GM19324 (cell line): Measurements from ENCODE around the gene EXOC3L4.

Experiments used
- ATAC-seq: cut with Tn5 transposase; IDR thresholded peaks from one replicate; pipeline ENCODE4 v1.9.1; 2021; ENCODE audit warnings: mild to moderate bottlenecking, moderate library complexity; ENCODE audit not compliant: unreplicated experiment, low FRiP score

Gene EXOC3L4

DNA sequence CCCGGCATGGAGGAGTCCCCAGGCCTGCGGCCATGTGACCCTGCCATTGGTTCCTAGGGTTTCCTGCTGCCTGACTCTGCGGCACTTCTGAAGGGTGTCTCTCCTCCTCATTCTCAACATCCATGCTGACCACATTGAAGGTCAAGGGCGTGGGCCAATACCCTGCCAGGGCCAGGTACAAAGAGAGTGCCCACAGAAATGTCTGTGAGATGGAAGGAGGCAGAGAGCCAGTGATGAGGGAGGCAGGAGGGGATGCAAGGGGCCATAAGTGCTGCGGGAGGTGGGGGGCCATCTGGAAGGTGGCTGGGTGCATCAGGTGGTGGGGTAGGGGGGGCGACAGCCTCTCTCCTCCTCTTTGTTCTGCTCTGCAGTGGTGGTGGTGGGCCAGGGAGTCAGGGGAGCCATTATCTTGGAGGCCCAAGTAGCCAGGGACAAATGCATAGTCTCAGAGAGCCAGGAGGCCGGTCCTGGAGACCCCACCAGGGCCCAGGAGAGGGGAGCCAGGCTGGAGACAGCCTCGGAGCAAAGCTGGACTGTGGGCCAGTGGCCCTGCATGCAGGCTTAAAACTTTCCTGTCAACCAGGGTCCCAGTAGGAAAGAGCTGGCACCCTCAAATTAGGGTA is 24.2 kb upstream of the EXOC3L4 start:
- ATAC-seq = no peak

DNA sequence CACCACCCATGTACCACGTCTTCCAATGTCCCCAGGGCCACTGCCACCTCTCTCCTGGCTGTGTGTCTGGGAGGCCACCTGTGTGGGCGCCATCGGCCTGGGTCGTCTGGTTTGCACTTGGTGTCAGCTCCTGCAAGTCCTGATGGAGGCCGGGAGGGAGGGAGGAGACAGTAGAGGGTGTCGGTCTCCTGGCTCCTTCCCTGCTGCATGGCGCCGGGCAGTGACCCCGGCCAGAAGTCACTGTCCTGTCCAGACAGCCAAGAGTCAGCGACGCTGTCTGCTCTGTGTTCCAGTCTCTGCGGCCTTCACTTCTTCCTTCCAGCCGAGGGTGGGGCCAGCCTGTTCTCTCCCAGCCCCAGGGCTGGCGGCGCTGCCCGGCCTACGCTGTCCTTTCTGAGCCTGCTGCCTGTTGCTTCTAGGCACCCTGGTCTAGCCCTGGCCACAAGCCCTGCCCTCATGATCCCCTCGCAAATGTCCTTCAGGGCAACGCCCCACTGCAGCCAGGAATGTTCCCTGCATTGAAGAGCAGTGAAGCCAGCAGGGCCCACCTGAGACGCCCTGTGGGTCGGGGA is 23.5 kb upstream of the EXOC3L4 start:
- no peak for ATAC-seq

DNA sequence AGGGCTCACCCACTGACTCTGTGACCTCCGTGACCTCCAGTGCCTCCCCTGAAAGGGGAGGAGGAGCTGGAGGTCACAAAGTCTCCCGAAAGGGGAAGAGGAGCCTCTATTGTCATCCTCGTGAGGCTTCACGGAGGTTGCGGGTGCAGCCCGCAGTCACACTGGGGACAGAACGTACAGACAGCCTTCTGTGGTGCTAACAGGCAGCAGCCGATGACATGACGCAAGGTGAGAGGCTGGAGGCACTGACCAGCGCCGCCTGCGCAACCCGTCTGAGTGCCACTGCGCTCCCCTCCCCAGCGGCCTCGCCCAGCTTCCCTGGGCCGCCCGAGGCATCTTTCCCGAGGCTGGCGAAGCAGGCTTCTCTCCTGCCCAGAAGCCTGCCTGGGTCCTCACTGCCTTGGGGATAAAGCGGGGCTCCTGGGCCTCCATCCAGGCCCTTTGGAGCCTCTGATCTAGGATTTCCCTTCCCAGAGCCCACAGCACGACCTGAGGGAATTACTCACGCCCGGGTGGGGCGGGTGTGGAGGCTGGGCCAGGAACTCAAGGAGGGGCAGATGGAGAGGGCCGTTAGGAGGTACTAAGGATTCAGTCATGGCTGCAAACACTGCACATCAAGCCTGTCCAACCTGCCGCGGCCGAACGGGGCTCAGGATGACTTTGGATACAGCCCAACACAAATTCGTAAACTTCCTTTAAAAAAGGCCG is 22.8 kb upstream of the EXOC3L4 start:
- no peak for ATAC-seq

DNA sequence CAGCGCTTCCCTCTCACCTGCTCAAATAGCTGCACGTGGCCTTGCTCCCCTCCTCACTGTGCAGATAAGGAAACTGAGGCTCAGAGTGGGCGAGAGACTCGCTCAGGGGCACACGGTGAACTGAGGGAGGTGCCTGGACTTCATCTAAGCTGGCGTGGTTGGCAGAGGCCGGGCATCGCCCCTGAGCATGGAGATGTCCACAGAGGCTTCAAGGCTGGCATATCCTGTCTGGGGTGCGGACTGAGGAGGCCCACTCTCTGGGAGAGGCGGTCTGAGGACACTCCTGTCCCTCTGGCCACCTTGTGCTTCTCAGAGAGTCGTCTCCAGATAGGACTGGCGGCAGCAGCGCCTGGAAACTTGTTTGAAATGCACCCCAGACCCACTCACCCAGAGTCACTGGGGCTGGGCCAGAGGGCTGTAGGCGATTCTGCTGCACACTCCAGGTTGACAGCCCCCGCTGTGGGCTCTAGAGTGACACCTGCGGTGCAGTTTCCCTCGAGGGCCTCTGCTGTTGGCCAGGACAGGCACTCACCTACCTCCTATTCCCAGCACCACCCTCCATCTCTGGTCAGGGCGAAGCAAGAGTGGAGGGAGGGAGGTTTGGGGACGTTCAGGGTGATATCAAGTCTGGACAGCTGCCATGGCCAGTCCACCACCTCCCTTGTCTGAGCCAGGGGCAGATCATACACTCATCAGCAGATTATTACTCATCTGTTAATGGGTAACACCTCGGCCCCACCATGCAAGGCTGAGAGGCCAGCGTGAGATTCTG is 21.7 kb upstream of the EXOC3L4 start:
- no peak for ATAC-seq

DNA sequence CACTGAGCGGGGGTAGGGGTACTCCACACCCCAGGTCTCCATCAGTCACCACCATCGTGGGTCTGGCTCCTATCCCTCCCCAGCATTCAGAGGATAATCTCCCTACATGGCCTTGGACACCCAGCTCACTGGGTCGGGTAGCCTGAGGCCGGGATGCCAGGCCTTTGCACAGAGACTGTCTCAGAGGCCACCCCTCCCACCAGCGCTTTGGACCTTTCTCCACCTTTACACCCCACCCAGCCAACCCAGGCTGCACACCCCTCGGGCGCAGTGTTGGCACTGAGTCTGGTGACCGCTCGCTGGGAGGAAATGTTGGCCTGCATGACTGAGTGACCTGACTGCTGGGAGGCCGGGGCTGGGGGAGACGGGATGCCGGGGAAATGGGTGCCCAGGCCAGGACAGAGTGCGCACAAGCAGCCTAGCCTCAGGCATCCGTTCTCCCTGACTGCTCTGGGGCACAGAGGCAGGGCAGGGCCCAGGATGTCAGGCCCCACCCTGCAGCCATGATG is 21.1 kb upstream of the EXOC3L4 start:
- no peak for ATAC-seq

DNA sequence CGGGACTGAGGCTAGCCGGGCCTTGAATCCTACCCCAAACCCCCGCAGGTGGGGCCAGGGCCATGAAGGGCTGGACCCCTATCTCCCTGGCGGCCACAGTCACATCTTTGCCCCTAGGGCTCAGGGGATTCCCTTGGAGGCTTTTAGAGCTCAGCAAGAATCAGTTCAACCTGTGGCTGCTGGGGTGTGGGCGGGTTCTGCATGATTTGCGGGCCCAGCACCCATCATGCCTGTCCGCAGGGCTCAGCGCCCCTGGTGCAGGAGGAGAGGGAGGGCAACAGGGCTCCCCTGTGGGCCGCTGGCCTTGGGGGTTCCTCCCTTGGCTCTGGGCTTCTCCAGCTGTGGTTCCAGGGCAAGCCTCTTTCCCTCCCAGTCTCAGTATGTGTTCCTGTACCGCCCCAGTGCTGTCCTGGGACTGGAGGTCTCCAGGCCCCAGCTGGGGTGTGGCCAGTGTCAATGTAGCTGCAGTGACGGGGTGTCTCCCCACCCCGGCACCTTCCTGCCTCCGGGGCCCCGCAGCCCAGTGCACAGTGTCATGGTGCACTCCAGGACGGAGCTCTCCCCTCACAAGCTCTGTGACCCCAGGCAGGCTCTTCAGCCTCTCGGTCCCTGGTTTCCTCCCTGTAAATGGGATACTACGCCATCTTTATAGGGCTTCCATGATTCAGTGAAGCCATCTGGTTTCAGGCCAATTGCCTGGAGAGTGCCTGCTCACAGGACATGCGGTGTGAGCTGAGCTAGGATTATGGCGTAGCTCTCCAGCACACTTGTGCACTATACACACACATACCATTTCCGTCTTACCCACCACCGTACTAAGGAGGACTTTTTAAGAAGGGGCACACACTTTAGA is 20.4 kb upstream of the EXOC3L4 start:
- ATAC-seq = no peak

DNA sequence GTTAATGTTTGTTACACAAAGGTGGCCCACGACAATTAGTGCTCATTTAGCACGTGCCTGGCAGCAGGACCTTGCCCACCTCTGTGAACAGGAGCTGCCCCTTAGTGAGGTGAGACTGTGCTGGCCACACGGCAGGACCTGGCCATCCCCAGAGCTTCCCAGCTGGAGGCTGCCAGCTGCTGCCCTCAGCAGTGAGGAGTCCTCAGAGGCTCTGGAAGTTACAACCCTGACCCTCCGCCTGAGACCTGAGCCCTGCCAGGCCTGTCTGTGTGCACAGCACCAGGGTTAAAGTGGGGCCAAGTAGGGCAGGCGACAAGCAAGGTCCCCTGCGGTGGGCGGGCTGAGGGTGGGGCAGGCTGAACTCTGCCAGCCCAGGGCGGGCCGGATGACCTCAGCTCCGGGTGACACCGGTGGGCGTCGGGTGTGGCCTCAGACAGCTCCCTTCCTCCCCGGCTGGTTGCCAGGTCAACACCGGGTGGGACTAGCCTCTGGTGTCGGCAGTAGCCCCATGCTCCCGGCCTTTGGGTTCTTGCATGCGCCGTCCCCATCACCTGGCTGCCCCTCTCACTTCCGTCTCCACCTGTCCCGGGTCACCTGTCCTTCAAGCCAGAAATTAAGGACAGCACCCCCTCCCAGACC is 19.7 kb upstream of the EXOC3L4 start:
- ATAC-seq = no peak

DNA sequence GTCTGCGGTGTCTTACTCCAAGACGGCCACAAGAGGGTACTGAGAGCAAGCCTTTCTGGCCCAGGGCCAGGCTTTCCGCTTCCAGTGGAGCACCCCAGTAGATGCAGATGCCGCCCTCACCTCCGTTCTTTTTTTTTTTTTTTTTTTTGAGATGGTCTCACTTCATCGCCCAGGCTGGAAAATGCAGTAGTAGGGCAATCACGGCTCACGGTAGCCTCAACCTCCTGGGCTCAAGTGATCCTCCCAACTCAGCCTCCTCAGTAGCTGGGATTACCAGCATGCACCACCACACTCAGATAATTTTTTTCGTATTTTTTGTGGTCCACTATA is 16.1 kb upstream of the EXOC3L4 start:
- no peak for ATAC-seq

DNA sequence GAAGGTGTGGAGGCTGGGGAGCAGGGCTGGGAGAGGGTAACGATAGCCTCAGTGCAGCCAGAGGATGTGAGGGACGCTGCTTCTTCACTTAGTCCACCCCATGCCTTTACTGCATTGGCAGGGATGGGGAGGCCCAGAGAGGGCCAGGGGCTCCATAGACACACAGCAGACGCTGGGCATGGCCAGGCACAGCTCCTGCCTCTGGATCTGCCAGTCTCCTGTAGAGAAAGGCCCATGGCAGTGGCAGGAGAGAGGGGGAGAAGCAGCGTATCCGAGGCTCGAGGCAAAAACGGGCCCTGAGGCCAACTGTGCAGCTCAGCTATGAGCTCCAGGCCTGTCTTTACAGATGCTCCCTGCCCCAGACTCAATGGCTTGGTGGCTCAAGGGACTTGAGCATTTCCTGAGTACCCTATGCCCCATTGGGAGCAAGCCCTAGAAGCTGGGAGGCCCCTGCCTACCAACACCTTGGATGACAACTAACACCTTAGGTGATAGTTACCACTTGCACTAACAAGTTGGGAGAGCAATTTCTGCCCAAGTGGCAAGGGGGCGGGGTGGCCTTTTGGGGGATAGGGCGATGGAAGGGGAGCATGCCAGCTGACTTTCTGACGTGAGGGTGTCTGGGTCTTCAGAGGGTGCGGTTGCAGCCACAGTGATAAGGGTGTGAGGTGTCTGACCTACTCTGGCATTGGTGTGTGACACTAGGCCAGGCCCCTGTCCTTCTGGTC is 15.5 kb upstream of the EXOC3L4 start:
- ATAC-seq = no peak

DNA sequence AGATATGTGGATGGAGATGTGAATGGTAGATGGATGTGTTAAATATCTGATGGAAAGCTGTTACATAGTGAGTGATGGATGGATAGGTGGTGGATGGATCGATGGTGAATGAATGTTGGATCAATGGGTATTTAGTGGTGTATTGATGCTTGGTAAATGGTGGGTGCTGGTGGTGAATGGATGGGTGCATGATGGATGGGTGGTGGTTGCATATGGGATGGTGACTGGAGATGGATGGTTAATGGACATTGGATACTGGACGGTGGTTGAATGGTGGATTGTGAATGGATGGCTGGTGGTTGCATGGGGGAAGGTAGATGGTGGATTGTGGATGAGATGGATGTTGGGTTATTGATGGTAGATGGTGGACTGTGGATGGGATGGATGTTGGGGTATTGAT is 12.6 kb upstream of the EXOC3L4 start:
- ATAC-seq = no peak

DNA sequence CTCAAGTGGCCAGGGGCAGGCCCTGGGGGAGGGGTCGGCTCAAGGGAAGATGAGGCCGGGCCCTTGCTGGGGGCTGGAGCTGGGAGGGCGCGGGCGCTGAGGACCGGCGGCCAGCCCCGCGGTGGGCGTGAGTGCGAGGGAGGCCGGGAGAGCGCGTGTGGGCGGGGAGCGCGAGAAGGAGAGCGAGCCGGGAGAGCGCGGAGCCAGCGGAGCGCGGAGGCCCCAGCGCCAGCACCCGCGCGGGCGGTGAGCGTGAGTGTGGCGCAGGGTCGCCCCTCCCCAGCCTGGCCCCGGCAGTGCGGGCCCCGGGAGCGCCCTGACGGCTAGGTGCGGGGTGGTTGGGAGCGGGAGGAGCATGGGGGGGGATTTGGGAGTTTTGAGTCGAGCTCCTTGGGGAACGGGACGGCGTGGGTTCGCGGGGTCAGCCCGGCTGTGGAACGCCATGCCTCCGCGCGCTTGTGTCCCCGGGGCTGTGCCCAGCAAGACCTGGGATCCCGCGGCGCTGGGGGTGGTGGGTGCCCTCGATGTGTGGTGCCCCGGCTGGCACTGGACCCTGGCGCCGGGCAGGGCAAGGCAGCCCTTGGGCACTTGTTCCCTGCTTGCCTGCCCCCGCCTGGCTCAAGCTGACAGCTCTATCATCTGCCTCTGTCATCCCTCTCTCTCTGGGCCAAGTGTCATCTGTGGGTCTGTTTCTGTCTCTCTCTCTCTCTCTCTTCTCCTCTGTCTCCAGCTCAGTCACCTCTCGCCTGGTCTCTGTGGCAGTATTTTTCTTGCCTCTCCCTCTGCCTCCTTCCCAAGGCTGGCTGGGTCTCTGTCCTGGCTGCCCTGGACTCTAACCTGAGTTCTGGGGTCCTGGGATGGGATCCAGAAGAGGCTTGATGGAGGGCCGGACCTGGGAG is 10.3 kb upstream of the EXOC3L4 start, which contains the start of gene LBHD2:
Gene LBHD2 (plus strand): TSS at position 190 of the 899 bp plus-strand sequence. CDS start 1,803 bp downstream, outside the sequence.
- no peak for ATAC-seq

DNA sequence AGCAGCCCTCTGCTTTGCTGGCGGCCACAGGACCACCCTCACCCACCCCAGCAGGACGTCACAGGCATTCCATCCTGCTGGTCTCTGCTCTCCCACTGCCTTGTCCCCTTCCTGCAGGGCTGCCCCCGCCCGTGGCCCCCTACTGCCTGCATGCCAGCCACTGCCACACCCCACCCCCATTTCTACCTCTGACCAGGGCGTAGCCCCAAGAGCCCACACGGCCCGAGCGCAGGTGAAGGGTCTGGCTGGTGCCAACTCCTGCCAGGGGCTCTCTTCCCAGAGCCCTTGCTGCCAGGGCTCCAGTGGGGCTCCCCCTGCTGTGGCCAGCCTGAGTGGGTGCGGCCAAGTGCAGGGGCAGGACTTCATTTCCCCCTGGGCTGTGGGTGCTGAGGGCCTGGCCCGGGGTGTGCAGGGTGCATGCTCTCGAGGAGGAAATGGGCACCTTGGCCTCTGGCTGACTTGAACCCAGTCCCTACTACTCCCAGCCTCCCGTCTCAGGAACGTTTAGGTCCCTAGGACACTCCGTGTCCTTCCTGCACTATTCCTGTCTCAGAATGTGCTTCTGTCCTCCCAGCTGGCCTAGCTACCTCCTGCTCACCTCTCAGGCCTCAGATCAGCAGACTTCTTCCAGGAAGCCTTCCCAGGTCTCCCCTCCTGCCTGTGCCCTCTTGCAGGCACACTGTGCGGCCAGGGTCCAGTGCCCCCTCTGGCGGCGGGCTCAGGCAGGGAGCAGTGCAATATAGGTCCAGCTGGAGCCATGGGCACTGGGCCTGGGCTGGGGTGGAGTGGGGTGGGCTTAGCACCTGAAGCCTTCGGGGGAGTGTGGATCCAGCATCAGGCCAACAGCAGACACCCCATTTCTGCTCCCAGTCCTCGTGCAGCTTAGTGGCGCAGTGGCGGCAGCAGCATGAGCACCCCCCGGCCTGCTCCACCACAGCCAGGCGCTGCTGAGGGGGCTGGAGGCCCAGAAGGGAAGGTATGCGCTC is 9.1 kb upstream of the EXOC3L4 start:
- no peak for ATAC-seq

DNA sequence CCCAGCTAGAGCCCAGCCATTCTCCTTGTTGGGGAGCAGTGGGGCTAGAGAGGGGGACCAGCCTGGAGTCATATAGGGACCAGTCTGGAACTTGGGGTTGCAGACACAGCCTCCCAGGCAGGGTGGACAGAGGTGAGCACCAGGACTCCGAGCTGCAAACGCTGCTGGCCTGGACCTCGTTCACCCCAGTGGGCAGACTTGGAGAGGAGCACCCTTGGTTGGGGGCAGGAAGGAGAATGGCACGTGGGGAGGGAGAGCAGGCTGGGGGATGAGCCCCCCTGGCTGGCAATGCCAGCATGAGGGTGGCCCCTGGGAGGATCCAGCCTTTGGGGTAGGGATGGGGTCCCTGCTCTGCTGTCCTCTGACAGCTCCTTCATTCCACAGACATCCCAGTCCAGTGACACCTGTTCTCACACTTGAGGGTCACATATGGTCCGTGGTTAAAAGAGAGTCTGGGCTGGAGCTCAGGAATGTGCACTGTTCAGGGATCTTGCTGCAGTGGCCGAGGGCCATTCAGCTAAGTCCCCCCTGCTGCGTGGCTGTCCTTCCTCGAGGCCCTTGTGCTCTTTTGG is 7.7 kb upstream of the EXOC3L4 start:
- ATAC-seq = no peak

DNA sequence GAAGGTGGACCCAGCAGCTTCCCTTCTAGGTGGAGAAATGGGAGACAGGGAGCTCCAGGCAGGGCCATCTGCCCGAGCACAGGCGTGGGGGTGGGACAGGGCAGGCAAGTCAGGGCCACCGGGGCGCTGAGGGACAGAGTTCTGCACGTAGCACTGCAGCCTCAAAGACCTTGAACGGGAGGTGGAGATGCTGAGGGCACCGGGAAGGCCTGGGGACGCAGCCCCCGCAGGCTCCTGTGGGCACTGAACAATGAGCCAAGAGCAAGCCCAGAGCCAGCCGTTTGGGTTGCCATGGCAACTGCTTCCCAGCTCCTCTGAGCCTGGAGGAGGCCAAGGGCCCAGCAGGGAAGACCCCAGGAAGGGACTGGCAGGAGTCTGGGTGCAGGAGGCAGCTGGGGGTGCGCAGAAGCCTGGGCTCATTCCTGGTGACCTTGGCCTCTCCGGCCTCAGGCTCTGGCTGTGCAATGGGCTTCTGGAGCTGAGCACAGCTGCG is 7.1 kb upstream of the EXOC3L4 start:
- ATAC-seq = no peak

DNA sequence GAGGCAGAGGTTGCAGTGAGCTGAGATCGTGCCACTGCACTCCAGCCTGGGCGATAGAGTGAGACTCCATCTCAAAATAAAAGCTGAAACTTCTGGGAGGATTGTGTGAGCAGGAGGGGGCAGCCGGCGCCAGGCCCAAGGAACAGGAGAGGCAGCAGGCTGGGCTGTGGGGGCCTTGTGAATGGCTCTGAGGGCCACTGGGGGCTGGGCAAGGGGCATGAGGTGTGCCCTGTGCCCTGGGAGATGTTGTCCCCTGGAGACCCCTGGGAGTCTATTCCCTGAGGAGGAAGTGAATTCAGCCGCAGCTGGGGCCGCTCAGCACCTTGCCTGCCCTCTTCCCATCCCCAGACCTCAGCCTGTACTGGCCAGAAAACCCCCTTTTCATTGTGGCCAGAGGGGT is 5.6 kb upstream of the EXOC3L4 start:
- ATAC-seq = no peak
